ENCODE measurements around the gene ZC2HC1C. TPM values are rescaled to one million over a fixed set of nuclear protein-coding genes. Genes with fewer than 3 reads are reported as not detected.

The ZC2HC1C gene
- total RNA-seq, 1 donor from 2014 or later, result 0.91 TPM

DNA sequence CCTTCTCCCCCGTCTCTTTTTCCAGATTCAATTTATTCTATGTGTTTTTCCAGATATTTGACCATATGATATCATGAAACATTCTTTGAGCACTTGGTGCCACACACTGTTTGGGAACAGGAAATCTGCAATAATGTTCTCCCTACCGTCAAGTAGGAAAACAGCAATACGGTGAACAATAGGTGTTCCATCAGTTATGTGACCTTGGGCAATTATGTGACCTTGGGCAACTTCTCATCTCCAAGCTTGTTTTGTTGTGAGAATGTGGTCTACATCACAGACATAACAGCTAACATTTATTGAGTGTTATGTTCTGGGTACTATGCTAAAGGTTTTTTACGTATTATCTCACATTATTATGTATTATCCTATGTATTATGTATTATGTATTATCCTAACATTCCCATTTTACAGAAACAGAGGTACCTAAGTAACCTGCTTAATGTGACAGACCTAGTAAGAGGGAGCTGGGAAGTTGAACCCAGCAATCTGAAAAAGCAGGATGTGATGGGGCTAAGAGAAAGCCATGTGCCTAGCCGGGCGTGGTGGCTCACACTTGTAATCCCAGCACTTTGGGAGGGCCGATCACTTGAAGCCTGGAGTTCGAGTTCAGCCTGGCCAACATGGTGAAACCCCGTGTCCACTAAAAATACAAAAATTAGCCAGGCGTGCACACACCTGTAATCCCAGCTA is 58.6 kb downstream of the ZC2HC1C start:
- H3K4me1 Mint-ChIP-seq, result peaks cover 43% of the 10 kb centered on the region
- H3K36me3 Mint-ChIP-seq (ENCODE audit: low read depth), result peaks cover 33% of the 10 kb centered on the region
- TF ChIP-seq, protein P1, sequence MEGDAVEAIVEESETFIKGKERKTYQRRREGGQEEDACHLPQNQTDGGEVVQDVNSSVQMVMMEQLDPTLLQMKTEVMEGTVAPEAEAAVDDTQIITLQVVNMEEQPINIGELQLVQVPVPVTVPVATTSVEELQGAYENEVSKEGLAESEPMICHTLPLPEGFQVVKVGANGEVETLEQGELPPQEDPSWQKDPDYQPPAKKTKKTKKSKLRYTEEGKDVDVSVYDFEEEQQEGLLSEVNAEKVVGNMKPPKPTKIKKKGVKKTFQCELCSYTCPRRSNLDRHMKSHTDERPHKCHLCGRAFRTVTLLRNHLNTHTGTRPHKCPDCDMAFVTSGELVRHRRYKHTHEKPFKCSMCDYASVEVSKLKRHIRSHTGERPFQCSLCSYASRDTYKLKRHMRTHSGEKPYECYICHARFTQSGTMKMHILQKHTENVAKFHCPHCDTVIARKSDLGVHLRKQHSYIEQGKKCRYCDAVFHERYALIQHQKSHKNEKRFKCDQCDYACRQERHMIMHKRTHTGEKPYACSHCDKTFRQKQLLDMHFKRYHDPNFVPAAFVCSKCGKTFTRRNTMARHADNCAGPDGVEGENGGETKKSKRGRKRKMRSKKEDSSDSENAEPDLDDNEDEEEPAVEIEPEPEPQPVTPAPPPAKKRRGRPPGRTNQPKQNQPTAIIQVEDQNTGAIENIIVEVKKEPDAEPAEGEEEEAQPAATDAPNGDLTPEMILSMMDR (IDR thresholded peaks at IDR 0.05), result no peak
- no peaks in the 10 kb centered on the region for H3K9me3 Mint-ChIP-seq
- H3K4me3 Mint-ChIP-seq, result peak overlapping the region; percentile 75
- ATAC-seq (ENCODE audit: low read depth) (no peak), DNase-seq (no peak)
- no peaks in the 10 kb centered on the region for H3K27me3 Mint-ChIP-seq
- CTCF ChIA-PET, result interaction anchor here (0.7 to 5.1 kb wide), 3 partner anchors 167 to 433 kb away, joined by 3 to 60 read pairs (median 4); no protein-coding TSS in a partner anchor
- POLR2A ChIA-PET, result interaction anchor here (0.6 to 3.4 kb wide), 8 partner anchors 9 to 394 kb away, joined by 3 to 23 read pairs (median 5); partner anchors contain the start of gene BATF
- H3K27ac Mint-ChIP-seq, result peak overlapping the region; percentile 69
- intact Hi-C loops (cut with micrococcal nuclease), result loop anchor here (1.0 to 2.0 kb wide), 4 partner anchors 48 to 533 kb away; partner anchors contain the start of genes ERG28, TMED10 and TTLL5

DNA sequence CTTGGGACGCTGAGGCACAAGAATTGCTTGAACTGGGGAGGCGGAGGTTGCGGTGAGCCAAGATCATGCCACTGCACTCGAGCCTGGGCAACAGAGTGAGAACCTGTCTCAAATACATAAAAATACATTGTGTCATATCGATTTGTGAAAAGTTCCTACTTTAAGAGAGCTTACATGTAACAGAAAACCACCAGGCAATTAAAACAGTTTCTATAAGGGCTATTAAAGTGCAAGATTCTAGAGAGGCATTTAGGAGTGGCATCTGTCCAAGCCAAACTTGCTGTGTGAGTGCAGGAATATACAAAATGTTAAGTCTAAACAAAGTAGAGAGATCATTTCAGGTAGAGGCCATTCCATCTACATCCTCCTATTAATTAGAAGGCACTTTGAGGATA is 59.2 kb downstream of the ZC2HC1C start:
- intact Hi-C loops (cut with micrococcal nuclease), result no loop called here
- no peak overlapping the region for H3K4me3 Mint-ChIP-seq

More for the DNA sequence above, 59.2 kb downstream of the ZC2HC1C start:
- no peaks in the 10 kb centered on the region for H3K27me3 Mint-ChIP-seq
- no peaks in the 10 kb centered on the region for H3K9me3 Mint-ChIP-seq
- POLR2A ChIA-PET, result interaction anchor here (1.2 to 3.4 kb wide), 4 partner anchors 9 to 394 kb away, joined by 5 to 23 read pairs (median 12); partner anchors contain the start of gene BATF
- H3K4me1 Mint-ChIP-seq, result peaks cover 43% of the 10 kb centered on the region
- DNase-seq, result no peak
- ATAC-seq (ENCODE audit: low read depth), result no peak
- H3K27ac Mint-ChIP-seq, result no peak overlapping the region
- peaks cover 37% of the 10 kb centered on the region for H3K36me3 Mint-ChIP-seq (ENCODE audit: low read depth)
- CTCF ChIA-PET, result interaction anchor here (1.0 to 5.1 kb wide), 2 partner anchors 167 to 175 kb away, joined by 4 to 60 read pairs; no protein-coding TSS in a partner anchor
- TF ChIP-seq, protein P1 (IDR thresholded peaks at IDR 0.05), result no peak

Other genes with a start within 250 kb of the ZC2HC1C start
- gene PROX2, start 193.5 kb upstream of the ZC2HC1C start, total RNA-seq, result 0.07 TPM in 1 of 2 replicates, not detected in the other
- 73.1 and 90.4 TPM in 2 replicates for gene DLST, start 187.7 kb upstream of the ZC2HC1C start, total RNA-seq
- gene RPS6KL1, start 146.4 kb upstream of the ZC2HC1C start, total RNA-seq, result 5.2 and 7.0 TPM in 2 replicates
- gene PGF, start 114.0 kb upstream of the ZC2HC1C start, total RNA-seq, result not detected in 2 replicates
- gene EIF2B2, start 66.7 kb upstream of the ZC2HC1C start, total RNA-seq, result 36.6 and 37.2 TPM in 2 replicates
- gene MLH3, start 18.2 kb upstream of the ZC2HC1C start, total RNA-seq, result 20.0 and 21.7 TPM in 2 replicates
- gene ACYP1, start 5.6 kb upstream of the ZC2HC1C start, total RNA-seq, result 21.6 and 25.9 TPM in 2 replicates
- 96.1 and 97.7 TPM in 2 replicates for gene NEK9, start 57.4 kb downstream of the ZC2HC1C start, total RNA-seq
- gene TMED10, start 107.0 kb downstream of the ZC2HC1C start, total RNA-seq, result 124 and 130 TPM in 2 replicates
- 27.1 and 37.8 TPM in 2 replicates for gene FOS, start 209.2 kb downstream of the ZC2HC1C start, total RNA-seq